Uterus (tissue), 2 donors: Measurements from ENCODE around the gene CAPS.

ENCODE experiments used
- CTCF ChIP-seq, 4 experiments: fragments of 200-600 bp in 2 of 4; fragments of 450-650 bp in 2 of 4; sonication (generic) in 2 of 4; IDR thresholded peaks; one replicate each; pipeline ENCODE4 v1.5.1; 2016 to 2019; ENCODE audit warnings: antibody characterized with exemption in 4 of 4, mild to moderate bottlenecking in 2 of 4, moderate library complexity in 1 of 4
- POLR2A ChIP-seq, 2 donors: fragments of 450-650 bp; IDR thresholded peaks; one replicate each; pipeline ENCODE4 v1.6.1; 2016; ENCODE audit warnings: antibody characterized with exemption in 2 of 2, mild to moderate bottlenecking in 1 of 2, moderate library complexity in 1 of 2

GRCh38 chr19:5867201-5868136 is 46.6 kb upstream of the CAPS start:
- TF ChIP-seq POLR2A (IDR thresholded peaks at IDR 0.05), result no peak
- no peak for TF ChIP-seq CTCF (IDR thresholded peaks at IDR 0.05)
